H9 (cell line): ENCODE results near the gene MAP6. TPM values are rescaled to one million over a fixed set of nuclear protein-coding genes. Genes with fewer than 3 reads are reported as not detected.
"Not testable (repeated sequence)": the region's sequence is repeated elsewhere in the genome, so short reads cannot be mapped to it uniquely, and the experiment has no call there.

Experiments used
- DNase-seq: peaks from one replicate; pipeline ENCODE4 v3.0.0-alpha.2; 2017
- H2AFZ ChIP-seq: one replicate; pipeline ENCODE4 v1.6.1; 2013; ENCODE audit warnings: mild to moderate bottlenecking, low read length, control low read depth, moderate library complexity
- H2AK5ac ChIP-seq: 2 replicates; pipeline ENCODE4 v1.6.1; 2013; ENCODE audit warnings: low read length, control low read depth, mixed read lengths; ENCODE audit not compliant: insufficient read length
- H2BK120ac ChIP-seq: one replicate; pipeline ENCODE4 v1.6.1; 2013; ENCODE audit warnings: low read depth, mild to moderate bottlenecking, low read length, control low read depth, inconsistent platforms; ENCODE audit not compliant: poor library complexity, severe bottlenecking
- H2BK12ac ChIP-seq: 2 replicates; pipeline ENCODE4 v1.6.1; 2013; ENCODE audit warnings: low read length, control low read depth, mixed read lengths, low read depth; ENCODE audit not compliant: insufficient read length
- H2BK15ac ChIP-seq: 2 replicates; pipeline ENCODE4 v1.6.1; 2013; ENCODE audit warnings: low read depth, low read length, control low read depth
- H2BK20ac ChIP-seq: one replicate; pipeline ENCODE4 v1.6.1; 2013; ENCODE audit warnings: low read depth, mild to moderate bottlenecking, low read length, control low read depth, inconsistent platforms; ENCODE audit not compliant: poor library complexity, severe bottlenecking
- H2BK5ac ChIP-seq: 2 replicates; pipeline ENCODE4 v1.6.1; 2013; ENCODE audit warnings: low read length, control low read depth, mixed read lengths; ENCODE audit not compliant: insufficient read length
- H3K14ac ChIP-seq: 2 replicates; pipeline ENCODE4 v1.6.1; 2013; ENCODE audit warnings: low read length, control low read depth; ENCODE audit not compliant: insufficient read depth
- H3K18ac ChIP-seq: 2 replicates; pipeline ENCODE4 v1.6.1; 2013; ENCODE audit warnings: low read depth, mild to moderate bottlenecking, mixed read lengths, low read length, control low read depth; ENCODE audit not compliant: insufficient read length
- H3K23ac ChIP-seq: 2 replicates; pipeline ENCODE4 v1.6.1; 2013; ENCODE audit warnings: low read length, control low read depth, mixed read lengths, low read depth; ENCODE audit not compliant: insufficient read length
- H3K23me2 ChIP-seq: 2 replicates; pipeline ENCODE4 v1.6.1; 2013; ENCODE audit warnings: low read depth, mild to moderate bottlenecking, mixed read lengths, low read length, control low read depth; ENCODE audit not compliant: insufficient read length, poor library complexity, severe bottlenecking
- H3K27ac ChIP-seq: 2 replicates; pipeline ENCODE4 v1.5.1; 2013; ENCODE audit warnings: low read length, control low read depth, mixed read lengths, low read depth; ENCODE audit not compliant: insufficient read length
- H3K27me3 ChIP-seq: 2 replicates; pipeline ENCODE4 v1.6.1; 2013; ENCODE audit warnings: low read length, control low read depth, inconsistent platforms; ENCODE audit not compliant: insufficient read depth
- H3K4ac ChIP-seq: 2 replicates; pipeline ENCODE4 v1.6.1; 2013; ENCODE audit warnings: low read depth, mild to moderate bottlenecking, control low read depth, inconsistent platforms, low read length, moderate library complexity
- H3K4me1 ChIP-seq: 2 replicates; pipeline ENCODE4 v1.6.1; 2013; ENCODE audit warnings: low read length, control low read depth, inconsistent platforms; ENCODE audit not compliant: insufficient read depth
- H3K4me2 ChIP-seq: 2 replicates; pipeline ENCODE4 v1.6.1; 2013; ENCODE audit warnings: low read length, control low read depth, mixed read lengths; ENCODE audit not compliant: insufficient read length, insufficient read depth
- H3K56ac ChIP-seq: 2 replicates; pipeline ENCODE4 v1.6.1; 2013; ENCODE audit warnings: low read depth, mild to moderate bottlenecking, mixed read lengths, low read length, control low read depth; ENCODE audit not compliant: insufficient read length
- H3K79me1 ChIP-seq: 2 replicates; pipeline ENCODE4 v1.6.1; 2013; ENCODE audit warnings: low read depth, mild to moderate bottlenecking, moderate library complexity, low read length, control low read depth, inconsistent platforms; ENCODE audit not compliant: insufficient read depth, poor library complexity, severe bottlenecking
- H3K79me2 ChIP-seq: 2 replicates; pipeline ENCODE4 v1.6.1; 2013; ENCODE audit warnings: low read length, control low read depth, inconsistent platforms; ENCODE audit not compliant: insufficient read depth
- H3K9ac ChIP-seq: 2 replicates; pipeline ENCODE4 v1.6.1; 2013; ENCODE audit warnings: low read length, control low read depth, mixed read lengths; ENCODE audit not compliant: insufficient read length; ENCODE audit errors: extremely low read depth
- H3K9me3 ChIP-seq: one replicate; pipeline ENCODE4 v1.6.1; 2013; ENCODE audit warnings: low read depth, low read length, inconsistent platforms; ENCODE audit not compliant: control insufficient read depth
- H3T11ph ChIP-seq: one replicate; pipeline ENCODE4 v1.6.1; 2013; ENCODE audit warnings: mild to moderate bottlenecking, low read length, control low read depth, inconsistent platforms
- H4K20me1 ChIP-seq: one replicate; pipeline ENCODE4 v1.6.1; 2013; ENCODE audit not compliant: control insufficient read depth, insufficient read length, insufficient read depth
- H4K5ac ChIP-seq: 2 replicates; pipeline ENCODE4 v1.6.1; 2013; ENCODE audit warnings: low read depth, mild to moderate bottlenecking, mixed read lengths, low read length, control low read depth; ENCODE audit not compliant: insufficient read length
- H4K8ac ChIP-seq: replicated peaks from 2 replicates; pipeline ENCODE4 v1.6.1; 2013; ENCODE audit warnings: low read length, control low read depth, mixed read lengths, low read depth; ENCODE audit not compliant: insufficient read length
- H4K91ac ChIP-seq: 2 replicates; pipeline ENCODE4 v1.6.1; 2013; ENCODE audit warnings: low read depth, mild to moderate bottlenecking, moderate library complexity, mixed read lengths, low read length, control low read depth; ENCODE audit not compliant: insufficient read length
- H3K27ac Mint-ChIP-seq, 3 experiments: 2 replicates in 2 of 3; 3 replicates in 1 of 3; pipeline ENCODE4 v1.8.0; 2020 to 2021; ENCODE audit warnings: mixed read lengths in 3 of 3, mild to moderate bottlenecking in 1 of 3, moderate library complexity in 1 of 3
- H3K27me3 Mint-ChIP-seq: 2 replicates; pipeline ENCODE4 v1.8.0; 2021; ENCODE audit warnings: low read depth, mild to moderate bottlenecking, moderate library complexity, mixed read lengths
- H3K36me3 Mint-ChIP-seq, 3 experiments: 2 replicates in 2 of 3; 3 replicates in 1 of 3; pipeline ENCODE4 v1.8.0; 2020 to 2021; ENCODE audit warnings: low read depth in 3 of 3, mixed read lengths in 3 of 3; ENCODE audit not compliant: insufficient read depth in 1 of 3
- H3K4me1 Mint-ChIP-seq, 2 experiments: 2 replicates each; pipeline ENCODE4 v1.8.0; 2020; ENCODE audit warnings: mixed read lengths in 2 of 2
- H3K4me3 Mint-ChIP-seq, 2 experiments: 2 replicates in 1 of 2; 3 replicates in 1 of 2; pipeline ENCODE4 v1.8.0; 2020 to 2021; ENCODE audit warnings: mild to moderate bottlenecking in 2 of 2, mixed read lengths in 2 of 2, moderate library complexity in 1 of 2
- H3K9me3 Mint-ChIP-seq, 2 experiments: 2 replicates in 1 of 2; 3 replicates in 1 of 2; pipeline ENCODE4 v1.8.0; 2020; ENCODE audit warnings: mild to moderate bottlenecking in 2 of 2, mixed read lengths in 2 of 2, moderate library complexity in 1 of 2
- WGBS: extraction: QIAGEN DNeasy Blood & Tissue Kit; methylation state at CpG from one replicate; pipeline ENCODE4 v1.1.7; 2013; ENCODE audit warnings: missing lambda C conversion rate, low lambda C conversion rate, mixed read lengths; ENCODE audit not compliant: insufficient read length; ENCODE audit errors: extremely low coverage; 5-methylcytosine and 5-hydroxymethylcytosine counted together
- total RNA-seq: library from RNA; stranded (reverse); gene quantifications from 2 replicates; pipeline ENCODE4 v1.2.1, GENCODE V29; 2021
- TF ChIP-seq, protein P1 (sequence below): fragments of 200-600 bp; sonication (generic); conservative IDR thresholded peaks from 3 replicates; pipeline ENCODE4 v1.8.0; 2021; ENCODE audit warnings: antibody characterized with exemption, mild to moderate bottlenecking

Gene MAP6
- total RNA-seq, 1 experiment from 2014 or later, result 0.77 TPM

DNA sequence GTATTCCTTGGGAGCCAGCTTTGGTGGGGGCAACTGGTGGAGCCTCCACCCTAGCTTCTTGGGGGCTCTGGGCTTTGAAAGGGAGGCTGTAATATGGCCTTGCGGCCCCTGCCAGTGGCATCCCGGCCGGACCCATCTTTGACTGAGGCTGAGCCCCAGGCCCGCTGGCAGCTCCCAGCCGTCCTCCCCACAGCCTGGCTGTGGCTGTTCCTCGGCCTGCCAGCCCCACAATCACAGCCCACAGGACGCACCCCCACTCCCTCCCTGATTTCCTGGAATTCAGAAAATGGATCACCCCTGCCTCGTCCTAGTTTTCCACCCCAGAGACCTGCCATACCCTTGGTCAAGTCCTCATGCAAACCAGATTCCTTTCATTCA is 83.6 kb downstream of the MAP6 start:
- H2AK5ac ChIP-seq, result no peak overlapping the region
- no peak overlapping the region for H3K27ac ChIP-seq
- H3K27ac Mint-ChIP-seq, result no peak overlapping the region
- H4K5ac ChIP-seq, result no peak overlapping the region
- no peaks in the 10 kb centered on the region; the same call in 1 of the 2 replicates for H3K4me1 ChIP-seq
- H3K79me1 ChIP-seq, result no peaks in the 10 kb centered on the region
- no peak overlapping the region for H3K23ac ChIP-seq
- no peaks in the 10 kb centered on the region for H3K79me2 ChIP-seq
- H3K9ac ChIP-seq, result no peak overlapping the region
- H3K9me3 Mint-ChIP-seq, result no peaks in the 10 kb centered on the region
- H3K56ac ChIP-seq, result no peak overlapping the region
- no peak overlapping the region for H4K8ac ChIP-seq
- H2AFZ ChIP-seq, result no peak overlapping the region
- no peak overlapping the region for H2BK12ac ChIP-seq
- H3K14ac ChIP-seq, result no peak overlapping the region; the same call in 1 of the 2 replicates
- no peak overlapping the region for H3K4ac ChIP-seq
- WGBS, result no CpG with 5 or more reads among the region's 8 CpGs
- no peak overlapping the region for H3K4me3 Mint-ChIP-seq
- H3K9me3 ChIP-seq, result no peaks in the 10 kb centered on the region
- H3K27me3 Mint-ChIP-seq, result peaks cover 15% of the 10 kb centered on the region
- TF ChIP-seq, protein P1, sequence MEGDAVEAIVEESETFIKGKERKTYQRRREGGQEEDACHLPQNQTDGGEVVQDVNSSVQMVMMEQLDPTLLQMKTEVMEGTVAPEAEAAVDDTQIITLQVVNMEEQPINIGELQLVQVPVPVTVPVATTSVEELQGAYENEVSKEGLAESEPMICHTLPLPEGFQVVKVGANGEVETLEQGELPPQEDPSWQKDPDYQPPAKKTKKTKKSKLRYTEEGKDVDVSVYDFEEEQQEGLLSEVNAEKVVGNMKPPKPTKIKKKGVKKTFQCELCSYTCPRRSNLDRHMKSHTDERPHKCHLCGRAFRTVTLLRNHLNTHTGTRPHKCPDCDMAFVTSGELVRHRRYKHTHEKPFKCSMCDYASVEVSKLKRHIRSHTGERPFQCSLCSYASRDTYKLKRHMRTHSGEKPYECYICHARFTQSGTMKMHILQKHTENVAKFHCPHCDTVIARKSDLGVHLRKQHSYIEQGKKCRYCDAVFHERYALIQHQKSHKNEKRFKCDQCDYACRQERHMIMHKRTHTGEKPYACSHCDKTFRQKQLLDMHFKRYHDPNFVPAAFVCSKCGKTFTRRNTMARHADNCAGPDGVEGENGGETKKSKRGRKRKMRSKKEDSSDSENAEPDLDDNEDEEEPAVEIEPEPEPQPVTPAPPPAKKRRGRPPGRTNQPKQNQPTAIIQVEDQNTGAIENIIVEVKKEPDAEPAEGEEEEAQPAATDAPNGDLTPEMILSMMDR, result no peak
- no peak overlapping the region for H3K4me2 ChIP-seq
- H3K4me1 Mint-ChIP-seq, result peaks cover 17 to 26% of the 10 kb centered on the region in 2 experiments
- no peak overlapping the region for H4K91ac ChIP-seq
- H2BK120ac ChIP-seq, result no peak overlapping the region
- no peaks in the 10 kb centered on the region; a peak in 2 of 7 replicates for H3K36me3 Mint-ChIP-seq
- peaks cover 8% of the 10 kb centered on the region for H3K23me2 ChIP-seq
- no peak overlapping the region for H3K18ac ChIP-seq
- no peak overlapping the region for H3T11ph ChIP-seq
- no peak overlapping the region for H2BK5ac ChIP-seq
- H3K27me3 ChIP-seq, result no peaks in the 10 kb centered on the region
- DNase-seq, result no peak
- no peak overlapping the region for H2BK15ac ChIP-seq
- no peaks in the 10 kb centered on the region for H4K20me1 ChIP-seq
- no peak overlapping the region for H2BK20ac ChIP-seq

DNA sequence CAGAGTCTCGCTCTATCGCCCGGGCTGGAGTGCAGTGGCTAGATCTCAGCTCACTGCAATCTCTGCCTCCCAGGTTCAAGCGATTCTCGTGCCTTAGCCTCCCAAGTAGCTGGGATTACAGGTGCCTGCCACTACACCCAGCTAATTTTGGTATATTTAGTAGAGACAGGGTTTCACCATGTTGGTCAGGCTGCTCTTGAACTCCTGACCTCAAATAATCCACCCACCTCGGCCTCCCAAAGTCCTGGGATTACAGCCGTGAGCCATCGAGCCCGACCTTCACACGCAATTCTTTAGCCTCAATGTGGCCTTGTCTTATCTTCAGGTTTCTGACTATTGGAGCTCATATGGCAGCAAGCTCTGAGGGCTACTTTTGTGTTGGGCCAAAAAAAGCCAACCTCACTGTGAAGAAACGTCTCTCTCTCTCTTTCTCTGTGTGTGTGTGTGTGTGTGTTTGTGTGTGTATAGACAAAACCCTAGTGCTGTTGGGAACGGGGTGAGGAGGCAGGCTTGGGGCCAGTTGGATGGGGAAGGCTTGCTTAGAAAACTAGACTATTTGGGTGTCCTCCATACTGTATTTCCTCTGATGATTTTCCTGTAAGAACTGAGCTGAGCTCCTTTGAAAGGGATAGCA is 84.1 kb downstream of the MAP6 start:
- H3K18ac ChIP-seq, H3K4me1 ChIP-seq, H3K56ac ChIP-seq, H4K5ac ChIP-seq, H2BK12ac ChIP-seq, H3K9me3 ChIP-seq, H3K27ac Mint-ChIP-seq, H3K79me2 ChIP-seq, H4K20me1 ChIP-seq, H2BK15ac ChIP-seq, H3K36me3 Mint-ChIP-seq, H3K27me3 ChIP-seq, H4K91ac ChIP-seq, H2BK5ac ChIP-seq, H3T11ph ChIP-seq, H2AFZ ChIP-seq, H3K4me2 ChIP-seq, H3K9ac ChIP-seq, DNase-seq, H3K23ac ChIP-seq, H3K14ac ChIP-seq, H3K9me3 Mint-ChIP-seq, H2AK5ac ChIP-seq, H3K27ac ChIP-seq, H4K8ac ChIP-seq, H3K23me2 ChIP-seq, H3K79me1 ChIP-seq, H2BK120ac ChIP-seq, H2BK20ac ChIP-seq, H3K4ac ChIP-seq: not testable (repeated sequence)
- Mint-ChIP-seq H3K27me3 (peaks cover 15% of the 10 kb centered on the region), H3K4me1 (peaks cover 17 to 23% of the 10 kb centered on the region in 2 experiments), H3K4me3 (peak overlapping the region; percentile 73 to 82; a peak in 4 of 5 replicates)
- no CpG with 5 or more reads among the region's 12 CpGs for WGBS
